Lung microvascular endothelial cell (primary cell): Measurements from ENCODE around the gene DAAM1. TPM values are rescaled to one million over a fixed set of nuclear protein-coding genes. Genes with fewer than 3 reads are reported as not detected.

Experiments
- DNase-seq, 2 donors: peaks; one replicate each; pipeline versions ENCODE4 v3.0.0 to v3.0.0-alpha.2; 2010; ENCODE audit warnings: low read depth in 2 of 2
- total RNA-seq: library from RNA; depleted of rRNA; stranded (reverse); fragments of >200 nt; gene quantifications from 2 replicates; pipeline ENCODE4 v1.2.1, GENCODE V29; 2014

The DAAM1 gene
- total RNA-seq, 1 donor from 2014 or later = 23.0 TPM

- peak in 1 of 2 donors; percentile 89 for DNase-seq
Measured at GRCh38 chr14:59254146-59254910, 65.9 kb downstream of the DAAM1 start.

- peak; percentile 45 to 75 for DNase-seq
Measured at GRCh38 chr14:59254911-59255545, 66.6 kb downstream of the DAAM1 start.

GRCh38 chr14:59256331-59256730 lies 67.9 kb downstream of the DAAM1 start:
- DNase-seq = no peak

- DNase-seq = no peak
Measured at GRCh38 chr14:59261334-59261733, 72.9 kb downstream of the DAAM1 start.

- peak; percentile 39 to 50 for DNase-seq
Measured at GRCh38 chr14:59262717-59263454, 74.4 kb downstream of the DAAM1 start.

- no peak for DNase-seq
Measured at GRCh38 chr14:59265808-59266207, 77.3 kb downstream of the DAAM1 start.

- peak in 1 of 2 donors; percentile 20 for DNase-seq
Measured at GRCh38 chr14:59267046-59267445, 78.6 kb downstream of the DAAM1 start.

- DNase-seq = peak; percentile 55 to 73
Measured at GRCh38 chr14:59268011-59268410, 79.5 kb downstream of the DAAM1 start.

GRCh38 chr14:59268858-59269257 lies 80.4 kb downstream of the DAAM1 start:
- peak in 1 of 2 donors; percentile 52 for DNase-seq

- no peak for DNase-seq
Measured at GRCh38 chr14:59269466-59269865, 81.0 kb downstream of the DAAM1 start.

- no peak for DNase-seq
Measured at GRCh38 chr14:59271256-59271655, 82.8 kb downstream of the DAAM1 start.

GRCh38 chr14:59271734-59272133 lies 83.3 kb downstream of the DAAM1 start:
- DNase-seq = no peak

GRCh38 chr14:59272633-59273032 lies 84.2 kb downstream of the DAAM1 start:
- no peak for DNase-seq

GRCh38 chr14:59273737-59274136 lies 85.3 kb downstream of the DAAM1 start:
- no peak for DNase-seq

GRCh38 chr14:59274991-59275391 lies 86.5 kb downstream of the DAAM1 start:
- DNase-seq = no peak

- peak; percentile 64 to 89 for DNase-seq
Measured at GRCh38 chr14:59275668-59276067, 87.2 kb downstream of the DAAM1 start.

- DNase-seq = no peak
Measured at GRCh38 chr14:59276235-59276634, 87.8 kb downstream of the DAAM1 start.

GRCh38 chr14:59277659-59278058 lies 89.2 kb downstream of the DAAM1 start:
- DNase-seq = no peak

- DNase-seq = peak; percentile 78 to 94
Measured at GRCh38 chr14:59278111-59278510, 89.6 kb downstream of the DAAM1 start.

GRCh38 chr14:59280961-59281360 lies 92.5 kb downstream of the DAAM1 start:
- no peak for DNase-seq

- DNase-seq = peak in 1 of 2 donors; percentile 27
Measured at GRCh38 chr14:59281609-59282377, 93.3 kb downstream of the DAAM1 start.

GRCh38 chr14:59282378-59282765 lies 93.9 kb downstream of the DAAM1 start:
- peak in 1 of 2 donors; percentile 19 for DNase-seq
